Subcutaneous abdominal adipose tissue (tissue), 5 donors: ENCODE measurements around the gene APOA5.

ENCODE experiments used
- H3K27ac ChIP-seq: one replicate; pipeline ENCODE4 v1.7.0; 2013; ENCODE audit warnings: low read depth, mild to moderate bottlenecking, inconsistent platforms, low read length, moderate library complexity
- H3K27me3 ChIP-seq, 5 donors: one replicate each; pipeline ENCODE4 v1.7.0; 2013; ENCODE audit warnings: low read length in 5 of 5, inconsistent platforms in 1 of 5; ENCODE audit not compliant: control insufficient read depth in 5 of 5, insufficient read depth in 4 of 5
- H3K36me3 ChIP-seq, 5 donors: one replicate each; pipeline ENCODE4 v1.7.0; 2013; ENCODE audit warnings: low read length in 5 of 5; ENCODE audit not compliant: control insufficient read depth in 5 of 5, insufficient read depth in 5 of 5
- H3K4me1 ChIP-seq, 5 donors: one replicate each; pipeline ENCODE4 v1.7.0; 2013; ENCODE audit warnings: low read length in 5 of 5, mild to moderate bottlenecking in 3 of 5, moderate library complexity in 1 of 5; ENCODE audit not compliant: control insufficient read depth in 5 of 5, insufficient read depth in 5 of 5
- H3K4me3 ChIP-seq, 5 donors: one replicate each; pipeline ENCODE4 v1.7.0; 2013; ENCODE audit warnings: low read length in 5 of 5, low read depth in 1 of 5
- H3K9ac ChIP-seq, 5 donors: one replicate each; pipeline ENCODE4 v1.7.0; 2013; ENCODE audit warnings: low read length in 5 of 5, mild to moderate bottlenecking in 4 of 5, moderate library complexity in 3 of 5
- H3K9me3 ChIP-seq, 5 donors: one replicate each; pipeline ENCODE4 v1.7.0; 2013; ENCODE audit warnings: low read length in 5 of 5; ENCODE audit not compliant: control insufficient read depth in 5 of 5
- donor health status: healthy.
- donor health status: healthy.
- donor health status: healthy.
- donor health status: healthy.
- donor health status: healthy.

APOA5 gene

DNA sequence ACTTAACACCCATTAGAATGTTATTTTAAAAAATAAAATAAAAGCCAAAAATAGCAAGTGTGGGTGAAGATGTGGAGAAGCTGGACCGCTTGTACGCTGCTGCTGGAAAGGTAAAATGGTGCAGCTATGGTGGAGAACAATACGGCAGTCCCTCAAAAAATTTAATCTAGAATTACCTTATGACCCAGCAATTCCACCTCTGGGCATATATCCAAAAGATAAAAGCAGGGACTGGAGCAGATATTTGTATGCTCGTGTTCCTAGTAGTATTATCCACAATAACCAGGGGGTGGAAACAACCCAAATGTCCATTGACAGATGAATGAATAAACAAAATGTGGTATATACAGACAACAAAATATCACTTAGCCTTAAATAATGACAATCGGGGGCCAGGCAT is 6.1 kb upstream of the APOA5 start:
- Histone ChIP-seq H3K27me3 (no peaks in the 10 kb centered on the region), H3K36me3 (no peaks in the 10 kb centered on the region), H3K27ac (no peak overlapping the region), H3K9me3 (no peaks in the 10 kb centered on the region), H3K4me3 (no peak overlapping the region), H3K4me1 (peaks cover 0 to 8% (median 3%) of the 10 kb centered on the region in 5 donors), H3K9ac (no peak overlapping the region)

DNA sequence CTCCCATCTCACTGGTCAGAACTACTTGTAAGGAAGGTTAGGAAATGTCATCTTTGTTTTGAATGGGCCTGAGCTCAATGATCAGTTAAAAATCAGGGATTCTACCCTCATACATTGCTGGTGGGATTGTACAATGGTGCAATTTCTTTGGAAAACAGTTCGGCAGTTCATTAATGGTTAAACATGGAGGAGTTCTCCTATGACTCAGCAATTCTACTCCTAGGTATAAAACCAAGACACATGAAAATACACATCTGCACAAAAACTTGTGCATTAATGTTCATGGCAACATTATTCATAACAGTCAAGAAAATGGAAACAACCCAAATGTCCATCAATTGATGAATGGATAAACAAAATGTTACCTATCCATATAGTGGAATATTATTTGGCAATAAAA is 4.9 kb upstream of the APOA5 start:
- Histone ChIP-seq H3K4me3 (no peak overlapping the region), H3K27ac (no peak overlapping the region), H3K9me3 (no peaks in the 10 kb centered on the region), H3K4me1 (peaks cover 0 to 20% (median 12%) of the 10 kb centered on the region in 5 donors), H3K27me3 (no peaks in the 10 kb centered on the region), H3K36me3 (no peaks in the 10 kb centered on the region), H3K9ac (no peak overlapping the region)

DNA sequence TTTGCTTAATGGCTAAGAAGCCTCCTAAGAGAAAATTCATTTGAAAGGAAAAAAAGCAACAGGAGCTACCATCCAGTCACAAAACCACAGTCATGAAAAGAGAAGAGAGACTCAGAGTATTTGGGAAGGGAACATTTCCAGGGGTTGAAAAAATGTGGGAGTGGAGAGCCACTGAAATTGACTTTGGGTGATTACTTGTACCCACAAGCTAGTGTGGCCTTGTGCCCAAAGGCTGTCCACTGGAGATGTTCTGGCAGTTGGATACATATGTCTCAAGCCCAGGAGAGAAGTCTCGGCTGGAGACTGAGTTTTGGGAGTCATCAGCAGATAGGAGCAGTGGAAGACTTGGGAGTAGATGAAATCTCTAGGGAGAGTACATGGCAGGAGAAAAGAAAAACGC is 3.2 kb upstream of the APOA5 start:
- H3K9me3 ChIP-seq = no peaks in the 10 kb centered on the region
- no peaks in the 10 kb centered on the region for H3K27me3 ChIP-seq
- no peak overlapping the region for H3K9ac ChIP-seq
- H3K27ac ChIP-seq = no peak overlapping the region
- H3K4me1 ChIP-seq = peaks cover 0 to 27% (median 19%) of the 10 kb centered on the region in 5 donors
- no peaks in the 10 kb centered on the region for H3K36me3 ChIP-seq
- H3K4me3 ChIP-seq = no peak overlapping the region

DNA sequence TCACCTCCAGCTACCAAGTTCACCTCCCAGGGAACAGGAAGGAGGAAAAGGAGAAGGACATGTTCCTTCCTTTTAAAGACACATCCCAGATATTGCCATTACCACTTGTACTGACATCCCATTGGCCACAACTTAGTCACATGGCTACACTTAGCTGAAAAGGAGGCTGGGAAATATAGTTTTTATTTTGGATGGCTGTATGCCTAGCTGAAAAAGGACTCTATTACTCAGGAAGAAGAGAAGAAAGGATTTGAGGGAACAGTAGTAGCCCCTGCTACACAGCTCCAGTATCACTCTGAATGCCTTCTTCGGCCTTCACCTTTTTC is 2.1 kb upstream of the APOA5 start:
- H3K4me1 ChIP-seq = peaks cover 0 to 28% (median 20%) of the 10 kb centered on the region in 5 donors
- no peaks in the 10 kb centered on the region for H3K9me3 ChIP-seq
- H3K36me3 ChIP-seq = no peaks in the 10 kb centered on the region
- H3K27me3 ChIP-seq = no peaks in the 10 kb centered on the region
- no peak overlapping the region for H3K27ac ChIP-seq
- H3K4me3 ChIP-seq = no peak overlapping the region
- no peak overlapping the region for H3K9ac ChIP-seq

DNA sequence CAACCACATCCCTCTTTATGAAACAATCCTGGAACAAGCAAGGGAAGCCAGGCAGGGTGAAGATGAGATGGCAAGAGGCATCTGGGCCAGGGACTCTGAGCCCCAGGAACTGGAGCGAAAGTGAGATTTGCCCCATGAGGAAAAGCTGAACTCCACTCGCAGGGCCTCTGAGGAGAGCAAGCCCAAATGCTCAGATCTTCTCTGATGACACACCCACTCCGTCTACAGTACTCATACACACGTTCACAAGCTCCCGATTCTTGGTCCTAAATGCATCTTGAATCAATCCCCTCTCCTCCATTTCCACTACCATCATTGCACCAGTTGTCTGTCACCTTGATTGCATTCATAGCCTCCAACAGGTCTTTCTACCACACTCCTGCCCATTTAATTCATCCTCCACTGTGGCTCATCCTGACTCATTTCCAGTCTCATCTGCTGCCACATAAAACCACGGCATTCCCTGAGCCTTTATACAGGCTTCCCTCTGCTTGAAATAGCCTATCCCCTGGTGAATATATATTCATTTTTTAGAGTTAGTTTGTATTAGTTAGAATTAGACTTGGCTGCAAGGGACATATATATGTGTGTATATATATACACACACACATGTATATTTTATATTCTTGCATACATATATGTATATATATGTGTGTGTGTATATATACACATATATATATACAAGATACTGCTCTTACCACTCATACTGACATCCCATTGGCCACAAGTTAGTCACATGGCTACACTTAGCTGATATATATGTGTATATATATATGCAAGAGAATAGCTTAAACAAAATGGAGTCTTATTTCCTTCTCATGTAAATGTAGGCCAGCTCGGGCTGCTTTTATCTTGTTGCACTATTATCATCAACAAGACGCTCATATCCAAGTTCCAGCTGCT is 1.4 kb upstream of the APOA5 start:
- Histone ChIP-seq H3K4me3 (no peak overlapping the region), H3K9me3 (no peaks in the 10 kb centered on the region), H3K27ac (no peak overlapping the region), H3K36me3 (no peaks in the 10 kb centered on the region), H3K27me3 (no peaks in the 10 kb centered on the region), H3K9ac (no peak overlapping the region), H3K4me1 (peaks cover 4 to 34% (median 26%) of the 10 kb centered on the region in 5 donors)

DNA sequence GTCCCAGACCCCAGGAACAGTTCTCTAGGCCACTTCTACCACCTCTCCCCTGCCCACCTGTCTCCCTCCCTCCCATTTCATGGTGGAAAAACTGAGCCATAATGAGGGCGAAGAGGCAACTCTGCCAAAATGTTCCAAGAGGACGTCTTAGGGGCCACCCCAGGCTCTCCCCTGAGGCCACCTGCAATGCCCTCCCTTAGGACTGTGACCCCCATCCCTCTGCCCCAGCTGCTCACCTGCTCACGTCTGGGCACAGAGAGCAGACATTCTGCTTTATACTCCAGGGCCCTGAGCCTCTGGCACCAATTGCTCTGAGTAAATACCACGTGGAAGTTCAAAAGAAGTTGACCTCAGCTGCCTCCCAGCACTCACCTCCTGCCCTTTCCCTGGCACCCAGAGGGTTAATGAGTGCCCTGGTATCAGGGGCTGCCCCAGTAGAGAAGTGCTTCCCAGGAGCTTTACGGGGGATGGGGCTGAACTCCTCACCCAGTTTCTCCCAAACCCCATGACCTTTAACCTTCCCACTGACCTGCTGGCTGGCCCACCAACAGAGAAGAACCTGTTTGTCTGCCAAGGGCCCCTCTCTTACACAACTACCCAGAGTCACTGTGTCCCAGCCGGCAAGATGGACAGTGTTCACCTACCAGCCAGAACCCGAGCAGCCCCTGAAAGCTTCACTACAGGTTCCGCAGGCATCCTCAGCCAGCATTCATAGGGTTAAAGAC is 627 bp upstream of the APOA5 start:
- Histone ChIP-seq H3K27ac (no peak overlapping the region), H3K4me1 (peaks cover 4 to 37% (median 30%) of the 10 kb centered on the region in 5 donors), H3K4me3 (no peak overlapping the region), H3K9ac (no peak overlapping the region), H3K9me3 (no peaks in the 10 kb centered on the region), H3K27me3 (no peaks in the 10 kb centered on the region), H3K36me3 (no peaks in the 10 kb centered on the region)

DNA sequence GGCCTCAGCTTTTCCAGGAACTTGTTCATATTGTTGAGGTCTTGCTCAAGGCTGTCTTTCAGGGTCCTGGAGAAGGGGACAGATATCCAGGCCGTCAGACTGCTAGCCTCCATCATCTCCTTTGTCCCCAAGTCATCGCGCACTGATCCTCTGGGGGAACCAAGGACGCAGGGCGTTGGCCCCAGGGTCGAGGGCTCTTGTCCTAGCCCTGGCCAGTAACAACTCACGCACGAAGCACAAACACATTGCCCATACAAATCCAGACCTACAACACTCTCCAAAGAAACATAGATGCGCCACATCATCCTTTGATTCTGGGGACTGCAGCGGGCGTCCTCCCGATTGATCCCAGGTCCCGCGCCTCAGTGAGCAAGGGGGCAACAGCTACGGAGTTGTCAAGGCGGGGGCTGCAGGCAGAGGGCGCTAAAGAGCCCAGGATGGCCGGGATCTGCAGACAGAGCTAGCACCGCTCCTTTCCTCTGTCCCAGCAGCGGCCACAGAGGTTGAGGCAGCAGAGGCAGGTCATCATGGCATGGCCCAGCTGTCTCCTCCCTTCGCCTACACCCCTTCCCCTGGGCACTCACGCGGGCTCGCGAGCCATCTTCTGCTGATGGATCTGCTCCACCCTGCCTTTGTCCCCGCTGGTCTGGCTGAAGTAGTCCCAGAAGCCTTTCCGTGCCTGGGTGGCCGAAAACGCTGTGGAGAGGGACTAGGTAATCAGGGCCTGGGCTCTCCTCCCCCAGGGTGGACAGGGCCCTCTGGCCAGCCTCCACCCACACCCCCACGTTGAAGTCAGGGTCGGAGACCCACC is 472 bp downstream of the APOA5 start:
- H3K9ac ChIP-seq = peak overlapping the region in 1 of 5 donors; percentile 21
- no peaks in the 10 kb centered on the region for H3K9me3 ChIP-seq
- H3K4me3 ChIP-seq = peak overlapping the region in 4 of 5 donors; percentile 41 to 54 (median 48)
- H3K36me3 ChIP-seq = peaks cover 0 to 4% (median 2%) of the 10 kb centered on the region in 5 donors
- H3K27me3 ChIP-seq = no peaks in the 10 kb centered on the region
- H3K27ac ChIP-seq = no peak overlapping the region
- peaks cover 11 to 48% (median 38%) of the 10 kb centered on the region in 5 donors for H3K4me1 ChIP-seq

DNA sequence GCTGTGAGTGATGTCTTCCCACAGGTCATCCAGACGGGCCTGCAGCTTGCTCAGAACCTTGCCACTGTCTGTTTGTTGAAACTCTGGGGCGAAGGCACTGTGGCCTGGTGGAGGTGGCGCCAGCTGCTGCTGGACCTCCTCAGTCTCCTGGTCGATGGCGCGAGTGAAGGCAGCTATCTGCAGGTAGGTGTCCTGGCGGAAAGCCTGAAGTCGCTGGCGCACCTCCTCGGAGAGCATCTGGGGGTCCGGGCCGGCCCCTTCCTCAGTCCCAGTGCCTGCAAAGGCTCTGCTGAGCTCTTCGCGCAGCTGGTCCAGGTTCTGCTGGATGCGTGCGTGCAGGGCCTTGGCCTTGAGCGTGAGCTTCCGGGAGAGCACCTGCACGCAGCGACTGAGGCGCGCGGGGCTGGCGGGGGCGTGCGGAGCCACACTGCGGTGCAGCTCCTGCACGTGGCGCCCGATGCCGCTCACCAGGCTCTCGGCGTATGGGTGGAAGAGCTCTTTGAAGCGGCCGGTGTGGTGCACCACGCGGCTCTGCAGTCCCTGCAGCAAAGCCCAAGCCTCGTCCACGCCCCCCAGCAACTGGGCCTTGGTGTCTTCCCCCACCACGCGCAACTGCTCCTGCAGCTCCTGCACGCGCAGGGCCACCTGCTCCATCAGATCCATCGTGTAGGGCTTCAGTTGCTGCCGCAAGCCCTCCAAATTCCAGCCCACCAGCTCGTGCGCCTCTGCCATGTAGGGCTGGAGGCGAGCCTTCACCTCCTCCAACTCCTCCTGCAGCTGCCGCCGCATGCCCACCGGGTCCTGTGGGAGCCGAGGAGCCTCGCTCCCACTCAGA is 1.3 kb downstream of the APOA5 start:
- no peaks in the 10 kb centered on the region for H3K27me3 ChIP-seq
- no peak overlapping the region for H3K4me3 ChIP-seq
- H3K4me1 ChIP-seq = peaks cover 11 to 48% (median 38%) of the 10 kb centered on the region in 5 donors
- H3K9me3 ChIP-seq = no peaks in the 10 kb centered on the region
- no peak overlapping the region for H3K27ac ChIP-seq
- H3K9ac ChIP-seq = no peak overlapping the region
- peaks cover 0 to 12% (median 11%) of the 10 kb centered on the region in 5 donors for H3K36me3 ChIP-seq

DNA sequence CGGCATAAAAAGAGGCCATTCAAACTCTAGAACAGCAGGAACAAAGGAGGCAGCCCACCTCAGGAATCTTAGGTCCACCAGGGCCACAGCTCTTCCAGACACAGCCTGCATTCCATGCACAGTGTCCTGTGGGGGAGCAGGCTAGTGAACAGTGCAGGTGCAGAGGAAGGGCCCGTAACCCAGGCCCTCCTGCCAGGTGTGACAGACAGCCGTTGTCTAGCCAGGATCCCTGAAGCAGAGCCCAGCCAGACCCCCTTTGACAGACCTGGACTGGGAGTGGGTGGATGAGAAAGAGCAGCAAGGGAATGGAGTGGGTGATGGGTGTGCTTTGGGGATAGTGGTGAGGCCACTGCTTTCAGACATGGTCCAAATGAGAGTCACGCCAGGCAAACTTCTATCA is 2.7 kb downstream of the APOA5 start:
- Histone ChIP-seq H3K4me3 (no peak overlapping the region), H3K9ac (no peak overlapping the region), H3K36me3 (peaks cover under 1 to 26% (median 25%) of the 10 kb centered on the region in 5 donors)

More for the DNA sequence above, 2.7 kb downstream of the APOA5 start:
- Histone ChIP-seq H3K27ac (no peak overlapping the region), H3K27me3 (no peaks in the 10 kb centered on the region), H3K9me3 (no peaks in the 10 kb centered on the region), H3K4me1 (peaks cover 11 to 48% (median 38%) of the 10 kb centered on the region in 5 donors)
